Esophagus squamous epithelium (tissue), 5 donors: ENCODE data around the gene DCP2. TPM values are rescaled to one million over a fixed set of nuclear protein-coding genes. Genes with fewer than 3 reads are reported as not detected.
"Not testable (repeated sequence)": the region's sequence is repeated elsewhere in the genome, so short reads cannot be mapped to it uniquely, and the experiment has no call there.

Source experiments
- DNase-seq: peaks from one replicate; lab custom pipeline; 2025; lab: John Stamatoyannopoulos, UW
- H3K27ac ChIP-seq, 4 donors: fragments of 200-600 bp; sonication (generic); one replicate each; pipeline ENCODE4 v1.5.1; 2016 to 2019; ENCODE audit warnings: mild to moderate bottlenecking in 1 of 4
- H3K27me3 ChIP-seq, 4 donors: fragments of 200-600 bp; sonication (generic); 1 replicate in 3 of 4; 2 replicates in 1 of 4; pipeline versions ENCODE4 v1.5.1 to v1.6.0; 2017 to 2021; ENCODE audit warnings: antibody characterized with exemption in 1 of 4
- H3K36me3 ChIP-seq, 3 donors: fragments of 200-600 bp; sonication (generic); one replicate each; pipeline ENCODE4 v1.5.1; 2016 to 2019
- H3K4me1 ChIP-seq, 3 donors: fragments of 200-600 bp; sonication (generic); one replicate each; pipeline ENCODE4 v1.5.1; 2017 to 2019
- H3K4me3 ChIP-seq, 4 donors: fragments of 200-600 bp; sonication (generic); 1 replicate in 3 of 4; 2 replicates in 1 of 4; pipeline ENCODE4 v1.5.1; 2016 to 2019; ENCODE audit warnings: mild to moderate bottlenecking in 2 of 4, moderate library complexity in 1 of 4
- H3K9me3 ChIP-seq, 3 donors: fragments of 200-600 bp; sonication (generic); one replicate each; pipeline ENCODE4 v1.5.1; 2016 to 2019
- POLR2A ChIP-seq, 4 donors: fragments of 450-650 bp; IDR thresholded peaks; one replicate each; pipeline ENCODE4 v1.6.1; 2017; ENCODE audit warnings: antibody characterized with exemption in 4 of 4, mild to moderate bottlenecking in 4 of 4, moderate library complexity in 3 of 4
- WGBS, 2 donors: methylation state at CpG; one replicate each; pipeline ENCODE4 v1.1.5; 2018; 5-methylcytosine and 5-hydroxymethylcytosine counted together
- intact Hi-C: fragments of 100-400 bp; cut with DNase I; formaldehyde crosslinking; loops from one replicate; pipeline ENCODE4 v1.15.0; 2022
- total RNA-seq, 4 donors: library from RNA; depleted of rRNA; stranded (reverse); fragments of >200 nt; gene quantifications; one replicate each; pipeline ENCODE4 v1.1.0, GENCODE V29; 2016
- TF ChIP-seq, protein P1 (sequence below), 6 experiments: fragments of 450-650 bp in 4 of 6; fragments of 200-600 bp in 2 of 6; sonication (generic) in 2 of 6; IDR thresholded peaks; one replicate each; pipeline ENCODE4 v1.5.1; 2016 to 2019; ENCODE audit warnings: antibody characterized with exemption in 6 of 6, mild to moderate bottlenecking in 4 of 6, moderate library complexity in 4 of 6
- donor health status: DM: yes; HTN: yes; CAD: no.

Gene DCP2
- total RNA-seq, 4 donors from 2014 or later: 9.0 to 24.9 (median 17.4) TPM

DNA sequence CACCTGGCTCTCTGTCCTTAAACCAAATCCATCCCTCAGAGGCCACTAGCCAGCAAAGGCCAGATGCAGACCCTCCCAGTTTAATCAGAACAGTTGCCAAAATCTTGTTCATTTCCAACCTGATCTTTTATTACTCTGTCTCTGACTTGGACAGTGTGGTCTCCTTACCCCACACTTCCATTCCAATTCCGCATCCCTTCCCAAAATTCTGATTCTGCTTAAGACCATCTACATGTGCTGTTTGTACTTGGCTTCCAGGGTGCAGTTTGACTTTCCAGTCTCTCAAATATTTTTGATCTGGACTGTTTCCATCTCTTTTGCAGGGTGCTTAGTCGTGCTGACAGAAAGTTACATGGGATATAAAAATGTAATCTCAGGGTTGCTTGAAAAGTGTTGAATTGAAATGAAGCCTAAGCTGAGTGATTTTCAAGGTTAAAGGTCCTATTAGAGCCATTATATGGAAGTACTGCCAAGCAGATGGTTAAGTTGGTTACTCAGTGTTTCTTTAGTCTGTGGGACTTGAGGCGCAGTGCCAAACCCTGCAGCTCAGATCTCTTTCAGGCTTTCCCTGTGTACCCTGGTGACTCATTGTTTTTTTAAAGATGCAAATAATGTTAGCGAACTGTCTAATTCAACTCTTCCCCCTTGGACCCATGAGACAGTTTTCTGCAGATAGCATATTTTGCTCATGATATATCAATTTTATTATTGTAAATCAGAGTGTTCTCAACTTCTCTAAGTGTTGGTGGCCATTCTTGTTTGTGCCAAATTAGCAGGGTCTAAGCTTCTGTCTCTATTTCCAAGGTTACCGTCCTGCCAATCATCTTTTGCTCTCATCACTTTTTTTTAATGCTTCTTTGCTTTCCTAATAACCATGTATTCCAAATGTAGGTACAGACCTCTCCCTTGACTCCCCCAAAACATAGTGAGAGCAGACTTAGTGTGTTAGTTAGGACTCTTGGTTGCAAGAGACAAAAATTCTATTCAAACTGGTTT lies 18.2 kb upstream of the DCP2 start:
- Histone ChIP-seq H3K27me3 (no peaks in the 10 kb centered on the region), H3K27ac (peak overlapping the region in 1 of 4 donors; percentile 57), H3K4me1 (peaks cover 4 to 32% (median 20%) of the 10 kb centered on the region in 3 donors), H3K9me3 (no peaks in the 10 kb centered on the region), H3K36me3 (no peaks in the 10 kb centered on the region), H3K4me3 (no peak overlapping the region)
- TF ChIP-seq POLR2A (IDR thresholded peaks at IDR 0.05): no peak
- TF ChIP-seq, protein P1, sequence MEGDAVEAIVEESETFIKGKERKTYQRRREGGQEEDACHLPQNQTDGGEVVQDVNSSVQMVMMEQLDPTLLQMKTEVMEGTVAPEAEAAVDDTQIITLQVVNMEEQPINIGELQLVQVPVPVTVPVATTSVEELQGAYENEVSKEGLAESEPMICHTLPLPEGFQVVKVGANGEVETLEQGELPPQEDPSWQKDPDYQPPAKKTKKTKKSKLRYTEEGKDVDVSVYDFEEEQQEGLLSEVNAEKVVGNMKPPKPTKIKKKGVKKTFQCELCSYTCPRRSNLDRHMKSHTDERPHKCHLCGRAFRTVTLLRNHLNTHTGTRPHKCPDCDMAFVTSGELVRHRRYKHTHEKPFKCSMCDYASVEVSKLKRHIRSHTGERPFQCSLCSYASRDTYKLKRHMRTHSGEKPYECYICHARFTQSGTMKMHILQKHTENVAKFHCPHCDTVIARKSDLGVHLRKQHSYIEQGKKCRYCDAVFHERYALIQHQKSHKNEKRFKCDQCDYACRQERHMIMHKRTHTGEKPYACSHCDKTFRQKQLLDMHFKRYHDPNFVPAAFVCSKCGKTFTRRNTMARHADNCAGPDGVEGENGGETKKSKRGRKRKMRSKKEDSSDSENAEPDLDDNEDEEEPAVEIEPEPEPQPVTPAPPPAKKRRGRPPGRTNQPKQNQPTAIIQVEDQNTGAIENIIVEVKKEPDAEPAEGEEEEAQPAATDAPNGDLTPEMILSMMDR (IDR thresholded peaks at IDR 0.05): no peak
- WGBS, 2 donors: 19 to 23% methylated on average over 5 of the region's 5 CpGs
- DNase-seq: no peak
- intact Hi-C loops: no loop called here

DNA sequence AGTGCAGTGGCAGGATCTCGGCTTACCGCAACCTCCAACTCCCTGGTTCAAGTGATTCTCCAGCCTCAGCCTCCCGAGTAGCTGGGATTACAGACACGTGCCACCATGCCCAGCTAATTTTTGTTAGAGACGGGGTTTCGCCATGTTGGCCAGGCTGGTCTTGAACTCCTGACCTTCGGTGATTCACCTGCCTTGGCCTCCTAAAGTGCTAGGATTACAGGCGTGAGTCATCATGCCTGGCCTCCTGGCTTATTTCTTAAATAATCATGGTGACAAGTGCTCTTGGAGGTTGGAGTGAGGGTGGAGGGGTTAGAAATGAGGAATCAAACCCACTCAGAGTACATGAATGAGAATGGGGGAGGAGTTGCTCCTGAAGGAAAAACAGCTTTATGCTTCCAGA lies 16.7 kb upstream of the DCP2 start:
- H3K4me3 ChIP-seq, H3K36me3 ChIP-seq, H3K9me3 ChIP-seq, intact Hi-C loops, H3K27ac ChIP-seq, DNase-seq, H3K27me3 ChIP-seq: not testable (repeated sequence)
- peaks cover 4 to 40% (median 20%) of the 10 kb centered on the region in 3 donors for H3K4me1 ChIP-seq
- WGBS, 2 donors: 57 to 68% methylated on average over 7 to 8 of the region's 8 CpGs

DNA sequence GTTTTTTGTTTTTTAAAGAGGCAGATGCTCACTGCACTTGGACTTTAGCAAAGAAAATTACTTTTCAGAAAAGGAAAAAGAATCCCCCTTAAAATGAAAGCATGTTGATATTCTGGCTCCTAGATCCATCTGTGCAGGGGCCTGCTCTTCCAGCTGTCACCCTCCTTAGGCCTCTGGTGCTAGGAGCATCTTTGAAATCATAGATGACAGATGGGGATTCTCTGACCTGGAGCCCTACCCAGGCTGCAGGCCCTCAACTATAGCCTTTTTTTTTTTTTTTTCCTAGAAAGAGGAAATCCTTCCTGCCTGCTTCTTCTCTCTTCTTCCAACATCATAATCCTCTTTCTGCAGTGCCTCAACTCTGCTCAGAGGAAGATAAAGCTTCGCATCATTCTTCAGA lies 16.3 kb upstream of the DCP2 start:
- Histone ChIP-seq H3K27me3 (no peaks in the 10 kb centered on the region), H3K36me3 (no peaks in the 10 kb centered on the region), H3K9me3 (no peaks in the 10 kb centered on the region), H3K4me1 (peaks cover 4 to 40% (median 20%) of the 10 kb centered on the region in 3 donors), H3K4me3 (no peak overlapping the region), H3K27ac (no peak overlapping the region)
- WGBS, 2 donors: 88 to 94% methylated on average over 1 of the region's 1 CpG
- intact Hi-C loops: no loop called here
- no peak for DNase-seq
- no peak for TF ChIP-seq POLR2A (IDR thresholded peaks at IDR 0.05)
- TF ChIP-seq, protein P1 (IDR thresholded peaks at IDR 0.05): no peak

DNA sequence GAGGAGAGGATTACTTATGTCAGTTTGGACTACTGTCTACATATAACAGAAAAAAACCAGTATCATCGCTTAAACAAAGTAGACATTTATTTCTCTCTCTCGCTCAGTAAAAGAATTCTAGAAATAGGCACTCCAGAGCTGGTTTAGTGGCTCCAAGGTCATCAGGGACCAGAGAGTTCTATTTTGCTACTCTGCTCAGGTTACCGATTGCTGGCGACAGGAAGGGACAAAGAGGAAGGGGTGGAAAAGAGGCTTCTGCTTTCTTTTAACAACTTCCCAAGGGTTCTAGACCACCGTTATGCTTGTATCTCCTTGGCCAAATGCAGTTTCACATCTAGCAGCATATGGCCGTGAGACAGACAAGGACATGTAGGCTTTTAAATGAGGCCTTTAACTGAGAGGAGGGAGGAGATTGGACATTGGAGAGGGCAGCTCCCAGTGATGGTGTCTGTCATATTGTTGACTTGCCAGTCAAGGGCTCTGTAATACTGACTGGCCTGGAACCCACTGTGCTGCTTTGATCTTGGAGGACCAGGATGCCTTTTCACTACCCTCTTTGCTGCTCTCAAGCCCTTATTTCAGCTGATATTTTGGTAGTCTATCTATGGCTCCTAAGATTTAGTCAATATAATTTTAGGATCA lies 15.6 kb upstream of the DCP2 start:
- peaks cover 0 to 5% (median 0%) of the 10 kb centered on the region in 4 donors for H3K27me3 ChIP-seq
- no peak for DNase-seq
- H3K4me1 ChIP-seq: peaks cover 4 to 40% (median 20%) of the 10 kb centered on the region in 3 donors
- no peak overlapping the region for H3K4me3 ChIP-seq
- no peaks in the 10 kb centered on the region for H3K9me3 ChIP-seq
- no peak for TF ChIP-seq POLR2A (IDR thresholded peaks at IDR 0.05)
- TF ChIP-seq, protein P1 (IDR thresholded peaks at IDR 0.05): no peak
- WGBS, 2 donors: 84 to 92% methylated on average over 6 of the region's 6 CpGs
- intact Hi-C loops: no loop called here
- no peaks in the 10 kb centered on the region for H3K36me3 ChIP-seq
- no peak overlapping the region for H3K27ac ChIP-seq

DNA sequence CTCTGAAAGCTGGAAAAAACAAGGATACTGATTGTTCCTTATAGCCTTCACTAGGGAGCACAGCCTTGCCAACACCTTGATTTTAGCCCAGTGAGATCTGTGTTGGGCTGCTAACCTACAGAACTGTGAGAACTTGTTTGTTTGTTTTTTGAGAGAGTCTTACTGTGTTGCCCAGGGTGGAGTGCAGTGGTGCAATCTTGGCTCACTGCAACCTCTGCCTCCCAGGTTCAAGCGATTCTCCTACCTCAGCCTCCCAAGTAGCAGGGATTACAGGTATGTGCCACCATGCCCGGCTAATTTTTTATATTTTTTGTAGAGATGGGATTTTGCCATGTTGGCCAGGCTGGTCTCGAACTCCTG lies 13.2 kb upstream of the DCP2 start:
- Histone ChIP-seq H3K4me1 (peaks cover 0 to 28% (median 16%) of the 10 kb centered on the region in 3 donors), H3K27me3 (peaks cover 0 to 21% (median 0%) of the 10 kb centered on the region in 4 donors), H3K27ac (peak overlapping the region in 3 of 4 donors; percentile 34 to 65 (median 52))
- H3K36me3 ChIP-seq, H3K9me3 ChIP-seq, DNase-seq, H3K4me3 ChIP-seq, intact Hi-C loops: not testable (repeated sequence)
- WGBS, 2 donors: 71 to 93% methylated on average over 2 to 3 of the region's 3 CpGs
